ENCODE measurements around the gene RTTN. TPM values are rescaled to one million over a fixed set of nuclear protein-coding genes. Genes with fewer than 3 reads are reported as not detected.

Gene RTTN
- total RNA-seq, 2 donors from 2014 or later = 13.0 to 20.1 TPM

- TF ChIP-seq CTCF (IDR thresholded peaks at IDR 0.05) (no peak), POLR2A (IDR thresholded peaks at IDR 0.05) (no peak)
- Histone ChIP-seq H3K9me3 (no peaks in the 10 kb centered on the region), H3K27ac (no peak overlapping the region), H3K36me3 (replicated peaks in 1 of 2; ENCODE audit: insufficient read depth in 1 of 2, low read depth in 2 of 2) (peaks cover 0 to 2% of the 10 kb centered on the region in 2 donors), H3K27me3 (no peaks in the 10 kb centered on the region), H3K4me1 (no peaks in the 10 kb centered on the region), H3K4me3 (no peak overlapping the region)
- intact Hi-C loops (cut with DNase I) = no loop called here
- ATAC-seq (no peak), DNase-seq (no peak)
- WGBS, 2 donors = 95 to 96% methylated on average over 3 of the region's 3 CpGs
Observed at GRCh38 chr18:70158992-70159717, 46.3 kb downstream of the RTTN start.

GRCh38 chr18:70156886-70157285 lies 48.6 kb downstream of the RTTN start:
- Histone ChIP-seq H3K36me3 (replicated peaks in 1 of 2; ENCODE audit: insufficient read depth in 1 of 2, low read depth in 2 of 2) (peaks cover 0 to under 1% of the 10 kb centered on the region in 2 donors), H3K9me3 (no peaks in the 10 kb centered on the region), H3K4me3 (no peak overlapping the region), H3K4me1 (no peaks in the 10 kb centered on the region), H3K27ac (no peak overlapping the region), H3K27me3 (no peaks in the 10 kb centered on the region)
- no peak for DNase-seq
- ATAC-seq = no peak
- TF ChIP-seq CTCF (IDR thresholded peaks at IDR 0.05) (no peak), POLR2A (IDR thresholded peaks at IDR 0.05) (no peak)
- intact Hi-C loops (cut with DNase I) = no loop called here
- WGBS, 2 donors = 96 to 97% methylated on average over 8 of the region's 8 CpGs

- peaks cover 5% of the 10 kb centered on the region for H3K4me1 ChIP-seq
- no peak overlapping the region for H3K4me3 ChIP-seq
- 57 to 61% methylated on average over 4 of the region's 4 CpGs for WGBS, 2 donors
- no peak for ATAC-seq
- no peak overlapping the region for H3K27ac ChIP-seq
- H3K27me3 ChIP-seq = no peaks in the 10 kb centered on the region
- TF ChIP-seq POLR2A (IDR thresholded peaks at IDR 0.05) = no peak
- TF ChIP-seq CTCF (IDR thresholded peaks at IDR 0.05) = no peak
- DNase-seq = no peak
- intact Hi-C loops (cut with DNase I) = no loop called here
- H3K36me3 ChIP-seq (replicated peaks in 1 of 2; ENCODE audit: insufficient read depth in 1 of 2, low read depth in 2 of 2) = no peaks in the 10 kb centered on the region
- H3K9me3 ChIP-seq = no peaks in the 10 kb centered on the region
Observed at GRCh38 chr18:70154591-70155194, 50.8 kb downstream of the RTTN start.

GRCh38 chr18:70151614-70152013 lies 53.9 kb downstream of the RTTN start:
- TF ChIP-seq POLR2A (IDR thresholded peaks at IDR 0.05) = no peak
- no peak for TF ChIP-seq CTCF (IDR thresholded peaks at IDR 0.05)
- intact Hi-C loops (cut with DNase I) = no loop called here
- no peak overlapping the region for H3K4me3 ChIP-seq
- 78 to 80% methylated on average over 3 of the region's 3 CpGs for WGBS, 2 donors
- H3K36me3 ChIP-seq (replicated peaks in 1 of 2; ENCODE audit: insufficient read depth in 1 of 2, low read depth in 2 of 2) = peaks cover 0 to 6% of the 10 kb centered on the region in 2 donors
- H3K4me1 ChIP-seq = peaks cover 6% of the 10 kb centered on the region
- no peak overlapping the region for H3K27ac ChIP-seq
- DNase-seq (no peak), ATAC-seq (no peak)
- no peaks in the 10 kb centered on the region for H3K27me3 ChIP-seq
- H3K9me3 ChIP-seq = no peaks in the 10 kb centered on the region

Measured in body of pancreas (tissue), 4 donors.